GM18858 (cell line): ENCODE measurements around the gene NLGN4Y.

Source experiments
- ATAC-seq: cut with Tn5 transposase; IDR thresholded peaks from one replicate; pipeline ENCODE4 v1.9.1; 2021; ENCODE audit not compliant: unreplicated experiment

NLGN4Y gene

GRCh38 chrY:14524272-14525231 lies at the start of gene NLGN4Y:
TSS of gene NLGN4Y (plus strand) at chrY:14524529. CDS start at chrY:14622120, 97,591 bp downstream.
- no peak for ATAC-seq

- no peak for ATAC-seq
These were observed 38.4 kb upstream of the NLGN4Y start for GRCh38 chrY:14485935-14486334.

- ATAC-seq, result no peak
These were observed 34.1 kb upstream of the NLGN4Y start for GRCh38 chrY:14490226-14490625.

- ATAC-seq, result no peak
These were observed 26.3 kb upstream of the NLGN4Y start for GRCh38 chrY:14498071-14498470.

GRCh38 chrY:14504592-14504991 lies 19.7 kb upstream of the NLGN4Y start:
- ATAC-seq, result no peak

GRCh38 chrY:14522379-14522950 lies 1.9 kb upstream of the NLGN4Y start:
- ATAC-seq, result no peak

GRCh38 chrY:14523491-14524271 lies 648 bp upstream of the NLGN4Y start:
- no peak for ATAC-seq

- no peak for ATAC-seq
These were observed 986 bp downstream of the NLGN4Y start for GRCh38 chrY:14525315-14525714.

- no peak for ATAC-seq
These were observed 4.0 kb downstream of the NLGN4Y start for GRCh38 chrY:14528361-14528760.

GRCh38 chrY:14536703-14537102 lies 12.4 kb downstream of the NLGN4Y start:
- no peak for ATAC-seq

- no peak for ATAC-seq
These were observed 19.2 kb downstream of the NLGN4Y start for GRCh38 chrY:14543506-14543905.

GRCh38 chrY:14581294-14581693 lies 57.0 kb downstream of the NLGN4Y start:
- ATAC-seq, result no peak

- ATAC-seq, result no peak
These were observed 62.4 kb downstream of the NLGN4Y start for GRCh38 chrY:14586725-14587124.

GRCh38 chrY:14601372-14601771 lies 77.0 kb downstream of the NLGN4Y start:
- ATAC-seq, result no peak

- no peak for ATAC-seq
These were observed 93.3 kb downstream of the NLGN4Y start for GRCh38 chrY:14617625-14618024.

- no peak for ATAC-seq
These were observed 94.2 kb downstream of the NLGN4Y start for GRCh38 chrY:14618513-14618912.

- ATAC-seq, result no peak
These were observed 103.9 kb downstream of the NLGN4Y start for GRCh38 chrY:14628208-14628607.

- no peak for ATAC-seq
These were observed 107.3 kb downstream of the NLGN4Y start for GRCh38 chrY:14631676-14632075.

- ATAC-seq, result no peak
These were observed 109.4 kb downstream of the NLGN4Y start for GRCh38 chrY:14633718-14634117.

- no peak for ATAC-seq
These were observed 110.6 kb downstream of the NLGN4Y start for GRCh38 chrY:14634954-14635353.

- ATAC-seq, result no peak
These were observed 113.2 kb downstream of the NLGN4Y start for GRCh38 chrY:14637551-14637950.

- ATAC-seq, result no peak
These were observed 117.5 kb downstream of the NLGN4Y start for GRCh38 chrY:14641853-14642252.
